GM10266 (cell line): ENCODE results near the gene KDM3B.

Source experiments
- DNase-seq: peaks from one replicate; pipeline ENCODE4 v3.0.0; 2012; ENCODE audit errors: extremely low spot score
- CTCF ChIP-seq: IDR thresholded peaks from 2 replicates; pipeline ENCODE4 v1.5.1; 2012; ENCODE audit warnings: mild to moderate bottlenecking, low read depth; ENCODE audit not compliant: control insufficient read depth, insufficient read depth; ENCODE audit errors: missing control alignments

KDM3B gene

GRCh38 chr5:138438724-138439476, 86.4 kb downstream of the KDM3B start, which contains the start of gene REEP2:
Gene REEP2 (plus strand): TSS chr5:138439057. CDS start chr5:138439209, 152 bp downstream.
- TF ChIP-seq CTCF = no peak
- DNase-seq = peak; percentile 93

- DNase-seq = peak; percentile 60
- TF ChIP-seq CTCF = no peak
These were observed 87.1 kb downstream of the KDM3B start for GRCh38 chr5:138439477-138440158.

GRCh38 chr5:138440159-138441073, 87.9 kb downstream of the KDM3B start:
- TF ChIP-seq CTCF = no peak
- DNase-seq = no peak

GRCh38 chr5:138441221-138441620, 88.7 kb downstream of the KDM3B start:
- TF ChIP-seq CTCF = no peak
- DNase-seq = no peak

- TF ChIP-seq CTCF = no peak
- no peak for DNase-seq
These were observed 91.7 kb downstream of the KDM3B start for GRCh38 chr5:138444078-138444773.

GRCh38 chr5:138444774-138445546, 92.5 kb downstream of the KDM3B start:
- DNase-seq = no peak
- no peak for TF ChIP-seq CTCF
